DMS53 treated with DMSO at 0.1 percent for 48 hours (cell line): ENCODE data around the gene SYAP1.
"Not testable (repeated sequence)": the region's sequence is repeated elsewhere in the genome, so short reads cannot be mapped to it uniquely, and the experiment has no call there.

Source experiments
- DNase-seq: peaks from one replicate; lab custom pipeline; 2025; ENCODE audit not compliant: unreplicated experiment; lab: John Stamatoyannopoulos, UW

The SYAP1 gene

GRCh38 chrX:16719334-16720084, at the start of gene SYAP1:
Gene SYAP1 (plus strand): TSS chrX:16719612. CDS start chrX:16719725, 113 bp downstream.
- peak; percentile 92 for DNase-seq

GRCh38 chrX:16671005-16671404, 48.4 kb upstream of the SYAP1 start:
- DNase-seq, result peak; percentile 3

GRCh38 chrX:16678689-16679088, 40.7 kb upstream of the SYAP1 start:
- DNase-seq, result no peak

GRCh38 chrX:16683007-16683664, 36.3 kb upstream of the SYAP1 start:
- DNase-seq, result no peak

GRCh38 chrX:16687514-16687913, 31.9 kb upstream of the SYAP1 start:
- DNase-seq, result no peak

GRCh38 chrX:16695079-16695676, 24.2 kb upstream of the SYAP1 start:
- peak; percentile 16 for DNase-seq

GRCh38 chrX:16696956-16697355, 22.5 kb upstream of the SYAP1 start:
- DNase-seq, result no peak

GRCh38 chrX:16699389-16699788, 20.0 kb upstream of the SYAP1 start:
- DNase-seq, result no peak

- no peak for DNase-seq
Measured at GRCh38 chrX:16700734-16701133, 18.7 kb upstream of the SYAP1 start.

- DNase-seq, result no peak
Measured at GRCh38 chrX:16702700-16703599, 16.5 kb upstream of the SYAP1 start.

- no peak for DNase-seq
Measured at GRCh38 chrX:16705370-16705769, 14.0 kb upstream of the SYAP1 start.

- DNase-seq, result no peak
Measured at GRCh38 chrX:16708016-16708415, 11.4 kb upstream of the SYAP1 start.

- no peak for DNase-seq
Measured at GRCh38 chrX:16711219-16711811, 8.1 kb upstream of the SYAP1 start.

GRCh38 chrX:16711893-16712547, 7.4 kb upstream of the SYAP1 start:
- DNase-seq, result no peak

- peak; percentile 42 for DNase-seq
Measured at GRCh38 chrX:16712548-16713155, 6.8 kb upstream of the SYAP1 start, which contains the start of gene CTPS2. Gene CTPS2 (minus strand): TSS chrX:16712669. CDS start chrX:16702902, 9,767 bp downstream.

- DNase-seq, result no peak
Measured at GRCh38 chrX:16714504-16714903, 4.9 kb upstream of the SYAP1 start.

GRCh38 chrX:16715638-16716037, 3.8 kb upstream of the SYAP1 start:
- DNase-seq, result not testable (repeated sequence)

- DNase-seq, result not testable (repeated sequence)
Measured at GRCh38 chrX:16716451-16716850, 3.0 kb upstream of the SYAP1 start.

- DNase-seq, result no peak
Measured at GRCh38 chrX:16718824-16719333, 533 bp upstream of the SYAP1 start.
